ENCODE results near the gene MANBA.
"Not testable (repeated sequence)": the region's sequence is repeated elsewhere in the genome, so short reads cannot be mapped to it uniquely, and the experiment has no call there.

The MANBA gene

GRCh38 chr4:102761906-102762305, 1.1 kb upstream of the MANBA start:
- peaks cover 9% of the 10 kb centered on the region for H3K4me1 ChIP-seq (ENCODE audit: control insufficient read depth, insufficient read depth, low read length)
- H3K9ac ChIP-seq (ENCODE audit: low read depth, low read length): no peak overlapping the region
- no peak overlapping the region for H3K4me3 ChIP-seq (ENCODE audit: low read length)
- H3K36me3 ChIP-seq (ENCODE audit: insufficient read depth, low read length): no peaks in the 10 kb centered on the region
- no peaks in the 10 kb centered on the region for H3K27me3 ChIP-seq (ENCODE audit: control insufficient read depth, insufficient read depth, low read length)
- H3K9me3 ChIP-seq (replicated peaks; ENCODE audit: low read length): no peaks in the 10 kb centered on the region
- peak overlapping the region; percentile 91 for H3K4me2 ChIP-seq (ENCODE audit: low read length)

GRCh38 chr4:102761296-102761701, 531 bp upstream of the MANBA start:
- H3K9me3 ChIP-seq (replicated peaks; ENCODE audit: low read length): no peaks in the 10 kb centered on the region
- no peaks in the 10 kb centered on the region for H3K36me3 ChIP-seq (ENCODE audit: insufficient read depth, low read length)
- H3K9ac ChIP-seq (ENCODE audit: low read depth, low read length): peak overlapping the region; percentile 74
- H3K27me3 ChIP-seq (ENCODE audit: control insufficient read depth, insufficient read depth, low read length): no peaks in the 10 kb centered on the region
- peaks cover 9% of the 10 kb centered on the region for H3K4me1 ChIP-seq (ENCODE audit: control insufficient read depth, insufficient read depth, low read length)
- peak overlapping the region; percentile 91 for H3K4me2 ChIP-seq (ENCODE audit: low read length)
- H3K4me3 ChIP-seq (ENCODE audit: low read length): peak overlapping the region; percentile 96

GRCh38 chr4:102759831-102760644, 730 bp downstream of the MANBA start:
- Histone ChIP-seq H3K27me3 (ENCODE audit: control insufficient read depth, insufficient read depth, low read length) (no peaks in the 10 kb centered on the region), H3K9me3 (replicated peaks; ENCODE audit: low read length) (no peaks in the 10 kb centered on the region), H3K36me3 (ENCODE audit: insufficient read depth, low read length) (no peaks in the 10 kb centered on the region), H3K4me3 (ENCODE audit: low read length) (peak overlapping the region; percentile 96), H3K4me2 (ENCODE audit: low read length) (peak overlapping the region; percentile 91), H3K9ac (ENCODE audit: low read depth, low read length) (peak overlapping the region; percentile 74), H3K4me1 (ENCODE audit: control insufficient read depth, insufficient read depth, low read length) (peaks cover 9% of the 10 kb centered on the region)

GRCh38 chr4:102758241-102759160, 2.3 kb downstream of the MANBA start:
- Histone ChIP-seq H3K9ac (ENCODE audit: low read depth, low read length) (no peak overlapping the region), H3K36me3 (ENCODE audit: insufficient read depth, low read length) (no peaks in the 10 kb centered on the region)

GRCh38 chr4:102757681-102758080, 3.1 kb downstream of the MANBA start:
- H3K4me2 ChIP-seq (ENCODE audit: low read length): no peak overlapping the region
- H3K4me3 ChIP-seq (ENCODE audit: low read length): no peak overlapping the region
- no peaks in the 10 kb centered on the region for H3K9me3 ChIP-seq (replicated peaks; ENCODE audit: low read length)
- no peak overlapping the region for H3K9ac ChIP-seq (ENCODE audit: low read depth, low read length)
- peaks cover 18% of the 10 kb centered on the region for H3K4me1 ChIP-seq (ENCODE audit: control insufficient read depth, insufficient read depth, low read length)
- H3K36me3 ChIP-seq (ENCODE audit: insufficient read depth, low read length): no peaks in the 10 kb centered on the region
- H3K27me3 ChIP-seq (ENCODE audit: control insufficient read depth, insufficient read depth, low read length): no peaks in the 10 kb centered on the region

More at GRCh38 chr4:102758241-102759160, 2.3 kb downstream of the MANBA start:
- H3K4me3 ChIP-seq (ENCODE audit: low read length): no peak overlapping the region
- H3K27me3 ChIP-seq (ENCODE audit: control insufficient read depth, insufficient read depth, low read length): no peaks in the 10 kb centered on the region
- H3K4me2 ChIP-seq (ENCODE audit: low read length): no peak overlapping the region
- no peaks in the 10 kb centered on the region for H3K9me3 ChIP-seq (replicated peaks; ENCODE audit: low read length)
- H3K4me1 ChIP-seq (ENCODE audit: control insufficient read depth, insufficient read depth, low read length): peaks cover 18% of the 10 kb centered on the region

- Histone ChIP-seq H3K9ac (ENCODE audit: low read depth, low read length) (no peak overlapping the region), H3K27me3 (ENCODE audit: control insufficient read depth, insufficient read depth, low read length) (no peaks in the 10 kb centered on the region), H3K4me1 (ENCODE audit: control insufficient read depth, insufficient read depth, low read length) (peaks cover 9% of the 10 kb centered on the region), H3K4me3 (ENCODE audit: low read length) (no peak overlapping the region), H3K36me3 (ENCODE audit: insufficient read depth, low read length) (peaks cover 4% of the 10 kb centered on the region), H3K4me2 (ENCODE audit: low read length) (no peak overlapping the region), H3K9me3 (replicated peaks; ENCODE audit: low read length) (no peaks in the 10 kb centered on the region)
Measured at GRCh38 chr4:102754044-102754443, 6.7 kb downstream of the MANBA start.

GRCh38 chr4:102751941-102752340, 8.8 kb downstream of the MANBA start:
- Histone ChIP-seq H3K27me3 (ENCODE audit: control insufficient read depth, insufficient read depth, low read length) (no peaks in the 10 kb centered on the region), H3K9me3 (replicated peaks; ENCODE audit: low read length) (no peaks in the 10 kb centered on the region), H3K4me1 (ENCODE audit: control insufficient read depth, insufficient read depth, low read length) (peaks cover 9% of the 10 kb centered on the region), H3K36me3 (ENCODE audit: insufficient read depth, low read length) (peaks cover 4% of the 10 kb centered on the region), H3K4me3 (ENCODE audit: low read length) (no peak overlapping the region), H3K4me2 (ENCODE audit: low read length) (no peak overlapping the region), H3K9ac (ENCODE audit: low read depth, low read length) (no peak overlapping the region)

GRCh38 chr4:102743352-102743751, 17.4 kb downstream of the MANBA start:
- H3K4me1 ChIP-seq (ENCODE audit: control insufficient read depth, insufficient read depth, low read length); H3K36me3 ChIP-seq (ENCODE audit: insufficient read depth, low read length); H3K9me3 ChIP-seq (replicated peaks; ENCODE audit: low read length); H3K9ac ChIP-seq (ENCODE audit: low read depth, low read length); H3K4me3 ChIP-seq (ENCODE audit: low read length); H3K27me3 ChIP-seq (ENCODE audit: control insufficient read depth, insufficient read depth, low read length); H3K4me2 ChIP-seq (ENCODE audit: low read length): not testable (repeated sequence)

GRCh38 chr4:102738802-102739201, 22.0 kb downstream of the MANBA start:
- H3K9ac ChIP-seq (ENCODE audit: low read depth, low read length); H3K27me3 ChIP-seq (ENCODE audit: control insufficient read depth, insufficient read depth, low read length); H3K4me2 ChIP-seq (ENCODE audit: low read length); H3K36me3 ChIP-seq (ENCODE audit: insufficient read depth, low read length); H3K9me3 ChIP-seq (replicated peaks; ENCODE audit: low read length); H3K4me3 ChIP-seq (ENCODE audit: low read length); H3K4me1 ChIP-seq (ENCODE audit: control insufficient read depth, insufficient read depth, low read length): not testable (repeated sequence)

- no peaks in the 10 kb centered on the region for H3K27me3 ChIP-seq (ENCODE audit: control insufficient read depth, insufficient read depth, low read length)
- no peaks in the 10 kb centered on the region for H3K36me3 ChIP-seq (ENCODE audit: insufficient read depth, low read length)
- no peak overlapping the region for H3K9ac ChIP-seq (ENCODE audit: low read depth, low read length)
- H3K4me3 ChIP-seq (ENCODE audit: low read length): no peak overlapping the region
- no peaks in the 10 kb centered on the region for H3K9me3 ChIP-seq (replicated peaks; ENCODE audit: low read length)
- peaks cover 10% of the 10 kb centered on the region for H3K4me1 ChIP-seq (ENCODE audit: control insufficient read depth, insufficient read depth, low read length)
- H3K4me2 ChIP-seq (ENCODE audit: low read length): no peak overlapping the region
Measured at GRCh38 chr4:102736636-102737549, 23.9 kb downstream of the MANBA start.

GRCh38 chr4:102735582-102735981, 25.2 kb downstream of the MANBA start:
- Histone ChIP-seq H3K9ac (ENCODE audit: low read depth, low read length) (no peak overlapping the region), H3K36me3 (ENCODE audit: insufficient read depth, low read length) (no peaks in the 10 kb centered on the region), H3K9me3 (replicated peaks; ENCODE audit: low read length) (no peaks in the 10 kb centered on the region), H3K27me3 (ENCODE audit: control insufficient read depth, insufficient read depth, low read length) (no peaks in the 10 kb centered on the region), H3K4me1 (ENCODE audit: control insufficient read depth, insufficient read depth, low read length) (peaks cover 10% of the 10 kb centered on the region), H3K4me3 (ENCODE audit: low read length) (no peak overlapping the region), H3K4me2 (ENCODE audit: low read length) (no peak overlapping the region)
